B cell (primary cell): ENCODE results near the gene NCKAP1. TPM values are rescaled to one million over a fixed set of nuclear protein-coding genes. Genes with fewer than 3 reads are reported as not detected.
"Not testable (repeated sequence)": the region's sequence is repeated elsewhere in the genome, so short reads cannot be mapped to it uniquely, and the experiment has no call there.

ENCODE experiments used
- ATAC-seq: fragments of 200-7000 bp; cut with Tn5 transposase; one replicate; pipeline ENCODE4 v1.10.0; 2021; ENCODE audit warnings: low read depth, mild to moderate bottlenecking, moderate number of reproducible peaks, moderate library complexity
- CTCF ChIA-PET: fragments of 350-600 bp; sonication (Branson Sonifier 250); formaldehyde crosslinking; loops from one replicate; lab custom pipeline; 2021; ENCODE audit warnings: antibody characterized with exemption, inconsistent platforms; lab: Charles Lee
- POLR2A ChIA-PET: fragments of 350-600 bp; sonication (Branson Sonifier 250); formaldehyde crosslinking; loops from one replicate; lab custom pipeline; 2021; ENCODE audit warnings: antibody characterized with exemption; lab: Charles Lee
- DNase-seq: peaks from one replicate; pipeline ENCODE4 v3.0.0; 2013
- H2AFZ ChIP-seq: 2 replicates; pipeline ENCODE4 v1.6.1; 2012; ENCODE audit warnings: mild to moderate bottlenecking, low read depth, low read length; ENCODE audit not compliant: insufficient read depth, poor library complexity, severe bottlenecking
- H3K27ac ChIP-seq, 2 donors: 1 replicate in 1 of 2; 2 replicates in 1 of 2; pipeline ENCODE4 v1.5.1; 2012 to 2013; ENCODE audit warnings: low read length in 2 of 2, mild to moderate bottlenecking in 2 of 2, moderate library complexity in 1 of 2
- H3K27me3 ChIP-seq, 4 experiments: fragments of 200-600 bp in 1 of 4; sonication (generic) in 1 of 4; replicated peaks in 1 of 4; 1 replicate in 2 of 4; 2 replicates in 2 of 4; pipeline versions ENCODE4 v1.6.1 to v1.7.0; 2013 to 2016; ENCODE audit warnings: low read length in 3 of 4, mild to moderate bottlenecking in 2 of 4, mixed read lengths in 1 of 4, moderate library complexity in 1 of 4; ENCODE audit not compliant: insufficient read depth in 4 of 4, control insufficient read depth in 3 of 4; ENCODE audit errors: control extremely low read depth in 1 of 4
- H3K36me3 ChIP-seq, 2 experiments: replicated peaks in 1 of 2; 1 replicate in 1 of 2; 2 replicates in 1 of 2; pipeline versions ENCODE4 v1.6.1 to v1.7.1; 2013; ENCODE audit warnings: low read length in 1 of 2; ENCODE audit not compliant: insufficient read depth in 2 of 2, control insufficient read depth in 1 of 2; ENCODE audit errors: control extremely low read depth in 1 of 2, extremely low read depth in 1 of 2
- H3K4me1 ChIP-seq, 2 donors: fragments of 200-600 bp in 1 of 2; sonication (generic) in 1 of 2; 1 replicate in 1 of 2; 2 replicates in 1 of 2; pipeline versions ENCODE4 v1.5.1 to v1.6.1; 2013 to 2017; ENCODE audit warnings: low read length in 2 of 2; ENCODE audit not compliant: control insufficient read depth in 2 of 2, insufficient read depth in 2 of 2
- H3K4me2 ChIP-seq: replicated peaks from 2 replicates; pipeline ENCODE3; 2012; ENCODE audit warnings: mild to moderate bottlenecking, low read depth, low read length; ENCODE audit not compliant: poor library complexity, severe bottlenecking
- H3K4me3 ChIP-seq, 5 experiments: fragments of 200-600 bp in 1 of 5; sonication (generic) in 1 of 5; 1 replicate in 3 of 5; 2 replicates in 2 of 5; pipeline versions ENCODE4 v1.5.1 to v1.7.0; 2011 to 2016; ENCODE audit warnings: low read length in 4 of 5, mild to moderate bottlenecking in 4 of 5, low read depth in 2 of 5, control low read depth in 1 of 5, moderate library complexity in 1 of 5; ENCODE audit not compliant: insufficient read depth in 1 of 5; ENCODE audit errors: control extremely low read depth in 1 of 5, extremely low read depth in 1 of 5
- H3K79me2 ChIP-seq: fragments of 200-600 bp; sonication (generic); one replicate; pipeline ENCODE4 v1.6.0; 2016; ENCODE audit warnings: low read length; ENCODE audit not compliant: control insufficient read depth, insufficient read depth
- H3K9ac ChIP-seq: fragments of 200-600 bp; sonication (generic); 2 replicates; pipeline ENCODE4 v1.6.1; 2017; ENCODE audit warnings: mild to moderate bottlenecking, low read length, moderate library complexity
- H3K9me3 ChIP-seq, 3 donors: one replicate each; pipeline versions ENCODE4 v1.6.1 to v1.7.1; 2013; ENCODE audit warnings: low read length in 2 of 3; ENCODE audit not compliant: control insufficient read depth in 2 of 3, insufficient read depth in 1 of 3; ENCODE audit errors: control extremely low read depth in 1 of 3
- H4K20me1 ChIP-seq: 2 replicates; pipeline ENCODE4 v1.6.0; 2012; ENCODE audit warnings: mild to moderate bottlenecking, low read length; ENCODE audit not compliant: insufficient read depth, control insufficient read depth, poor library complexity, severe bottlenecking
- H3K27ac Mint-ChIP-seq: one replicate; pipeline ENCODE4 v1.8.0; 2021; ENCODE audit warnings: mixed read lengths
- H3K27me3 Mint-ChIP-seq: one replicate; pipeline ENCODE4 v1.8.0; 2021; ENCODE audit warnings: mixed read lengths
- H3K4me1 Mint-ChIP-seq: one replicate; pipeline ENCODE4 v1.8.0; 2021; ENCODE audit warnings: mixed read lengths
- H3K4me3 Mint-ChIP-seq: one replicate; pipeline ENCODE4 v1.8.0; 2021; ENCODE audit warnings: mixed read lengths
- H3K9me3 Mint-ChIP-seq: one replicate; pipeline ENCODE4 v1.8.0; 2022; ENCODE audit warnings: mixed read lengths; ENCODE audit not compliant: insufficient read depth
- EZH2 ChIP-seq: IDR thresholded peaks from 2 replicates; pipeline ENCODE4 v1.6.1; 2012; ENCODE audit warnings: borderline replicate concordance, low read depth, mild to moderate bottlenecking, moderate library complexity, low read length; ENCODE audit not compliant: insufficient read depth, poor library complexity, severe bottlenecking
- WGBS: methylation state at CpG from one replicate; pipeline ENCODE4 v1.1.5; 2013; ENCODE audit warnings: missing lambda C conversion rate; ENCODE audit not compliant: insufficient coverage; 5-methylcytosine and 5-hydroxymethylcytosine counted together
- intact Hi-C: fragments of 100-400 bp; cut with micrococcal nuclease; formaldehyde crosslinking; loops from one replicate; pipeline ENCODE4 v1.10.0; 2022
- polyA plus RNA-seq: library from polyadenylated mRNA; depleted of rRNA; stranded (reverse); fragments of >200 nt; gene quantifications from 2 replicates; pipeline ENCODE4 v1.2.3, GENCODE V29; 2012
- total RNA-seq, 2 donors: library from RNA; stranded (reverse); fragments of 120-200 nt in 1 of 2; gene quantifications; 1 replicate in 1 of 2; 2 replicates in 1 of 2; pipeline versions ENCODE4 v1.2.3 to v1.2.4, GENCODE V29; 2013 to 2022
- TF ChIP-seq, protein P1 (sequence below): fragments of 200-600 bp; IDR thresholded peaks from one replicate; pipeline ENCODE4 v1.8.0; 2022; ENCODE audit warnings: antibody characterized with exemption, mild to moderate bottlenecking

The NCKAP1 gene
- total and polyA plus RNA-seq, 2 donors (not counting 1 experiment from before 2014, with no cell fraction given) = 0.05 TPM; not detected in 1

DNA sequence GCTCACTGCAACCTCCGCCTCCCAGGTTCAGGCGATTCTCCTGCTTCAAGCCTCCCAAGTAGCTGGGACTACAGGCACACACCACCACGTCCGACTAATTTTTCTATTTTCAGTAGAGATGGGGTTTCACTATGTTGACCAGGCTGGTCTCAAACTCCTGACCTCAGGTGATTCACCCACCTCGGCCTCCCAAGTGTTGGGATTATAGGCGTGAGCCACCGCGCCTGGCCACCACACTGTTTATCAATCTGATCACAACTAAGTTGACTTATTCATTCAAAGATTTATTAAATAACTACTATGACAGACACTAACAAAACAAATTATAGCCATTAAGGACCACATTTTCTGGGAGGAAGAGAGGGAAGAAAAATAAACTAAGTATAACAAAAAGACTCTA is 71.9 kb downstream of the NCKAP1 start:
- H3K27ac ChIP-seq, H3K9ac ChIP-seq, H3K27ac Mint-ChIP-seq, POLR2A ChIA-PET, H2AFZ ChIP-seq, H3K4me1 ChIP-seq, H3K9me3 ChIP-seq, H3K27me3 Mint-ChIP-seq, H4K20me1 ChIP-seq, H3K9me3 Mint-ChIP-seq, H3K4me3 Mint-ChIP-seq, H3K4me2 ChIP-seq, H3K36me3 ChIP-seq, ATAC-seq, H3K27me3 ChIP-seq, intact Hi-C loops, H3K79me2 ChIP-seq, DNase-seq, H3K4me3 ChIP-seq, H3K4me1 Mint-ChIP-seq: not testable (repeated sequence)
- CTCF ChIA-PET = interaction anchor here (1.2 kb wide), 1 partner anchor 300 kb away, joined by 3 read pairs; no protein-coding TSS in a partner anchor
- WGBS = 100% methylated on average over 2 of the region's 8 CpGs

DNA sequence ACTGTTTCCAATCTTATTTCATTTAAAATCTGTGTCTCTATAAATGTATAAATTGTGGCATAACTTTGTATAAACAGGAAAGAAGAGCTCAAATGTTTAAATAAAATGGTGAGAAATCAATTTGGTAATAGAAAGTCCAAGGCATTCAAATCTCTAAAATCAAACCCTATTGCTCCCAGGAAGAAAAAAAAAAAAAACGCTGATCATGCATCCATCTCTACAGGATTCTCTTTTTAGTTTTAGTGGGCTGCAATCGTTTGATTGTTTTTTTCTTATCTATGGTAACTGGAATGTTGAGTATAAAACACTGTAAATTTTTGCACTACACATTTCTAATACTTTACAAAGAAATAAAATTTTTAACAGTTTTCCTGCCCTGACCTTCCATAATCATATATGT is 75.6 kb downstream of the NCKAP1 start:
- ChIA-PET CTCF (no interaction called here), POLR2A (no interaction called here)
- no peak for ATAC-seq
- H3K27ac ChIP-seq = no peak overlapping the region
- H3K4me2 ChIP-seq = no peak overlapping the region
- H3K27me3 ChIP-seq = no peaks in the 10 kb centered on the region
- H3K4me1 Mint-ChIP-seq = no peaks in the 10 kb centered on the region
- H3K4me3 ChIP-seq = no peak overlapping the region
- peaks cover 9% of the 10 kb centered on the region for H3K27me3 Mint-ChIP-seq
- intact Hi-C loops = no loop called here
- H3K27ac Mint-ChIP-seq = no peak overlapping the region
- DNase-seq = no peak
- no peak overlapping the region for H3K9ac ChIP-seq
- no peaks in the 10 kb centered on the region for H3K9me3 Mint-ChIP-seq
- H3K36me3 ChIP-seq = no peaks in the 10 kb centered on the region
- H3K4me3 Mint-ChIP-seq = no peak overlapping the region
- no CpG with 5 or more reads among the region's 2 CpGs for whole genome bisulfite sequencing
- H3K4me1 ChIP-seq = no peaks in the 10 kb centered on the region
- TF ChIP-seq, protein P1, sequence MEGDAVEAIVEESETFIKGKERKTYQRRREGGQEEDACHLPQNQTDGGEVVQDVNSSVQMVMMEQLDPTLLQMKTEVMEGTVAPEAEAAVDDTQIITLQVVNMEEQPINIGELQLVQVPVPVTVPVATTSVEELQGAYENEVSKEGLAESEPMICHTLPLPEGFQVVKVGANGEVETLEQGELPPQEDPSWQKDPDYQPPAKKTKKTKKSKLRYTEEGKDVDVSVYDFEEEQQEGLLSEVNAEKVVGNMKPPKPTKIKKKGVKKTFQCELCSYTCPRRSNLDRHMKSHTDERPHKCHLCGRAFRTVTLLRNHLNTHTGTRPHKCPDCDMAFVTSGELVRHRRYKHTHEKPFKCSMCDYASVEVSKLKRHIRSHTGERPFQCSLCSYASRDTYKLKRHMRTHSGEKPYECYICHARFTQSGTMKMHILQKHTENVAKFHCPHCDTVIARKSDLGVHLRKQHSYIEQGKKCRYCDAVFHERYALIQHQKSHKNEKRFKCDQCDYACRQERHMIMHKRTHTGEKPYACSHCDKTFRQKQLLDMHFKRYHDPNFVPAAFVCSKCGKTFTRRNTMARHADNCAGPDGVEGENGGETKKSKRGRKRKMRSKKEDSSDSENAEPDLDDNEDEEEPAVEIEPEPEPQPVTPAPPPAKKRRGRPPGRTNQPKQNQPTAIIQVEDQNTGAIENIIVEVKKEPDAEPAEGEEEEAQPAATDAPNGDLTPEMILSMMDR = no peak
- no peak for TF ChIP-seq EZH2
- H3K79me2 ChIP-seq = no peaks in the 10 kb centered on the region
- H2AFZ ChIP-seq = no peak overlapping the region
- H3K9me3 ChIP-seq = no peaks in the 10 kb centered on the region
- H4K20me1 ChIP-seq = no peaks in the 10 kb centered on the region

DNA sequence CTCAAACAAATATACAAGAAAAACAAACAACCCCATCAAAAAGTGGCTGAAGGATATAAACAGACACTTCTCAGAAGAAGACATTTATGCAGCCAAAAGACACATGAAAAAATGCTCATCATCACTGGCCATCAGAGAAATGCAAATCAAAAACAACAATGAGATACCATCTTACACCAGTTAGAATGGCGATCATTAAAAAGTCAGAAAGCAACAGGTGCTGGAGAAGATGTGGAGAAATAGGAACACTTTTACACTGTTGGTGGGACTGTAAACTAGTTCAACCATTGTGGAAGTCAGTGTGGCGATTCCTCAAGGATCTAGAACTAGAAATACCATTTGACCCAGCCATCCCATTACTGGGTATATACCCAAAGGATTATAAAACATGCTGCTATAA is 77.4 kb downstream of the NCKAP1 start:
- ATAC-seq, CTCF ChIA-PET: not testable (repeated sequence)

More for the DNA sequence above, 77.4 kb downstream of the NCKAP1 start:
- H3K9me3 ChIP-seq, H3K27me3 Mint-ChIP-seq, H3K27ac ChIP-seq, H3K79me2 ChIP-seq, H3K4me1 Mint-ChIP-seq, POLR2A ChIA-PET, intact Hi-C loops, H3K4me3 ChIP-seq, H3K4me1 ChIP-seq, H3K27ac Mint-ChIP-seq, H3K9ac ChIP-seq, H3K4me3 Mint-ChIP-seq, H3K9me3 Mint-ChIP-seq, H4K20me1 ChIP-seq, DNase-seq, H2AFZ ChIP-seq, H3K36me3 ChIP-seq, H3K27me3 ChIP-seq, H3K4me2 ChIP-seq: not testable (repeated sequence)
- whole genome bisulfite sequencing = no CpG with 5 or more reads among the region's 2 CpGs
